Activated B cell treated with CpG ODN at 0.5 μM for 24 hours (primary cell): ENCODE data around the gene PRSS23. TPM values are rescaled to one million over a fixed set of nuclear protein-coding genes. Genes with fewer than 3 reads are reported as not detected.

Experiments
- ATAC-seq: fragments of 200-7000 bp; cut with Tn5 transposase; one replicate; pipeline ENCODE4 v1.10.0; 2021; ENCODE audit warnings: low read depth, mild to moderate bottlenecking, moderate library complexity
- CTCF ChIA-PET: fragments of 350-600 bp; sonication (Branson Sonifier 250); formaldehyde crosslinking; loops from one replicate; lab custom pipeline; 2021; ENCODE audit warnings: antibody characterized with exemption; lab: Charles Lee
- POLR2A ChIA-PET: fragments of 350-600 bp; sonication (Branson Sonifier 250); formaldehyde crosslinking; loops from one replicate; lab custom pipeline; 2021; ENCODE audit warnings: antibody characterized with exemption; lab: Charles Lee
- DNase-seq: peaks from one replicate; pipeline ENCODE4 v3.0.0; 2022
- H3K27ac Mint-ChIP-seq: one replicate; pipeline ENCODE4 v1.8.0; 2020; ENCODE audit warnings: mixed read lengths
- H3K27me3 Mint-ChIP-seq: one replicate; pipeline ENCODE4 v1.8.0; 2021; ENCODE audit warnings: mixed read lengths
- H3K36me3 Mint-ChIP-seq: one replicate; pipeline ENCODE4 v1.8.0; 2021; ENCODE audit warnings: low read depth, mixed read lengths
- H3K4me1 Mint-ChIP-seq: one replicate; pipeline ENCODE4 v1.8.0; 2021; ENCODE audit warnings: mixed read lengths
- H3K4me3 Mint-ChIP-seq: one replicate; pipeline ENCODE4 v1.8.0; 2020; ENCODE audit warnings: mild to moderate bottlenecking, mixed read lengths
- H3K9me3 Mint-ChIP-seq: one replicate; pipeline ENCODE4 v1.8.0; 2020; ENCODE audit warnings: mixed read lengths
- CTCF ChIP-seq: fragments of 200-600 bp; IDR thresholded peaks from one replicate; pipeline ENCODE4 v1.8.0; 2022; ENCODE audit warnings: antibody characterized with exemption, mild to moderate bottlenecking
- intact Hi-C: fragments of 100-400 bp; cut with micrococcal nuclease; formaldehyde crosslinking; loops from one replicate; pipeline ENCODE4 v1.15.1; 2024
- total RNA-seq: library from RNA; stranded (reverse); gene quantifications from 2 replicates; pipeline ENCODE4 v1.2.3, GENCODE V29; 2022

The PRSS23 gene
- total RNA-seq, 1 donor from 2014 or later = not detected

GRCh38 chr11:86773513-86774252 lies 26.7 kb upstream of the PRSS23 start:
- no peak overlapping the region for H3K4me3 Mint-ChIP-seq
- no peaks in the 10 kb centered on the region for H3K4me1 Mint-ChIP-seq
- ChIA-PET POLR2A (no interaction called here), CTCF (no interaction called here)
- DNase-seq (no peak), ATAC-seq (no peak)
- no peak for TF ChIP-seq CTCF
- no peaks in the 10 kb centered on the region for H3K9me3 Mint-ChIP-seq
- intact Hi-C loops = no loop called here
- no peaks in the 10 kb centered on the region for H3K36me3 Mint-ChIP-seq
- no peaks in the 10 kb centered on the region for H3K27me3 Mint-ChIP-seq
- H3K27ac Mint-ChIP-seq = no peak overlapping the region

GRCh38 chr11:86774417-86774816 lies 25.9 kb upstream of the PRSS23 start:
- Mint-ChIP-seq H3K9me3 (no peaks in the 10 kb centered on the region), H3K4me1 (no peaks in the 10 kb centered on the region), H3K4me3 (no peak overlapping the region), H3K27ac (no peak overlapping the region), H3K36me3 (no peaks in the 10 kb centered on the region), H3K27me3 (peaks cover under 1% of the 10 kb centered on the region)
- TF ChIP-seq CTCF = no peak
- CTCF ChIA-PET = no interaction called here
- no peak for DNase-seq
- no peak for ATAC-seq
- intact Hi-C loops = no loop called here
- POLR2A ChIA-PET = no interaction called here

GRCh38 chr11:86775361-86775760 lies 25.0 kb upstream of the PRSS23 start:
- ATAC-seq (no peak), DNase-seq (no peak)
- ChIA-PET POLR2A (no interaction called here), CTCF (no interaction called here)
- Mint-ChIP-seq H3K4me1 (no peaks in the 10 kb centered on the region), H3K36me3 (no peaks in the 10 kb centered on the region), H3K4me3 (no peak overlapping the region), H3K27me3 (peaks cover 5% of the 10 kb centered on the region), H3K9me3 (no peaks in the 10 kb centered on the region), H3K27ac (no peak overlapping the region)
- no peak for TF ChIP-seq CTCF
- intact Hi-C loops = no loop called here

GRCh38 chr11:86781546-86781945 lies 18.8 kb upstream of the PRSS23 start:
- ChIA-PET CTCF (no interaction called here), POLR2A (no interaction called here)
- no peaks in the 10 kb centered on the region for H3K4me1 Mint-ChIP-seq
- intact Hi-C loops = no loop called here
- H3K27ac Mint-ChIP-seq = no peak overlapping the region
- ATAC-seq = no peak
- TF ChIP-seq CTCF = no peak
- H3K9me3 Mint-ChIP-seq = no peaks in the 10 kb centered on the region
- H3K36me3 Mint-ChIP-seq = no peaks in the 10 kb centered on the region
- no peak overlapping the region for H3K4me3 Mint-ChIP-seq
- H3K27me3 Mint-ChIP-seq = peaks cover 5% of the 10 kb centered on the region
- DNase-seq = no peak

GRCh38 chr11:86782742-86783141 lies 17.6 kb upstream of the PRSS23 start:
- peaks cover 5% of the 10 kb centered on the region for H3K27me3 Mint-ChIP-seq

More at GRCh38 chr11:86782742-86783141, 17.6 kb upstream of the PRSS23 start:
- Mint-ChIP-seq H3K9me3 (no peaks in the 10 kb centered on the region), H3K4me1 (no peaks in the 10 kb centered on the region), H3K27ac (no peak overlapping the region), H3K4me3 (no peak overlapping the region), H3K36me3 (no peaks in the 10 kb centered on the region)
- ChIA-PET CTCF (no interaction called here), POLR2A (no interaction called here)
- DNase-seq (no peak), ATAC-seq (no peak)
- no peak for TF ChIP-seq CTCF
- intact Hi-C loops = no loop called here
